Right kidney (tissue), 1 donor: ENCODE measurements around the gene SPOP.
"Not testable (repeated sequence)": the region's sequence is repeated elsewhere in the genome, so short reads cannot be mapped to it uniquely, and the experiment has no call there.

Experiments
- DNase-seq: peaks from one replicate; pipeline ENCODE4 v3.0.0-alpha.2; 2016

Gene SPOP

GRCh38 chr17:49551221-49552069 is 126.5 kb downstream of the SPOP start:
- no peak for DNase-seq

GRCh38 chr17:49550764-49551163 is 127.1 kb downstream of the SPOP start:
- DNase-seq = not testable (repeated sequence)

GRCh38 chr17:49549691-49550678 is 127.9 kb downstream of the SPOP start:
- DNase-seq = no peak

GRCh38 chr17:49549311-49549605 is 128.6 kb downstream of the SPOP start:
- no peak for DNase-seq
